K562 (cell line): ENCODE data around the gene BMPER. TPM values are rescaled to one million over a fixed set of nuclear protein-coding genes. Genes with fewer than 3 reads are reported as not detected.

ENCODE experiments used
- ATAC-seq: fragments of 200-7000 bp; cut with Tn5 transposase; 3 replicates; pipeline ENCODE4 v1.9.1; 2020; ENCODE audit warnings: moderate library complexity
- BruUV-seq: library from RNA; stranded (reverse); fragments of 400-500 nt; replicated peaks from 2 replicates; lab custom pipeline; 2021; lab: Mats Ljungman, UMichigan
- CTCF ChIA-PET: fragments of 300-600 bp; formaldehyde crosslinking; extraction: SDS; loops from one replicate; lab custom pipeline; 2021; ENCODE audit warnings: low intra/inter-chr PET ratio; lab: Yijun Ruan, JAX
- POLR2A ChIA-PET: fragments of 300-600, 350-650 bp; sonication (Branson Sonifier 250); formaldehyde crosslinking; extraction: SDS; loops from one replicate; lab custom pipeline; 2021; ENCODE audit warnings: antibody characterized with exemption, inconsistent platforms; lab: Yijun Ruan, JAX
- DNase-seq, 4 experiments: peaks; one replicate each; pipeline versions ENCODE4 v3.0.0 to v3.0.0-alpha.2; 2011 to 2018; ENCODE audit warnings: low spot score in 3 of 4, mixed read lengths in 3 of 4; ENCODE audit errors: extremely low read depth in 1 of 4
- FAIRE-seq: peaks from 2 replicates; lab custom pipeline; 2011; peaks lifted over from hg19 to GRCh38; lab: Jason Lieb, UNC
- H2AFZ ChIP-seq: 2 replicates; pipeline ENCODE4 v1.6.0; 2011; ENCODE audit warnings: low read depth, low read length, control low read depth, inconsistent platforms
- H3K27ac ChIP-seq: fragments of 200-600 bp; 3 replicates; pipeline ENCODE4 v1.8.0; 2011; ENCODE audit warnings: low read depth, mild to moderate bottlenecking, control low read depth, inconsistent platforms, low read length, moderate library complexity, mixed read lengths; ENCODE audit errors: extremely low read depth
- H3K27me3 ChIP-seq, 2 experiments: fragments of 300-600 bp in 1 of 2; 2 replicates in 1 of 2; 3 replicates in 1 of 2; pipeline versions ENCODE4 v1.6.0 to v1.8.0; 2011; ENCODE audit warnings: inconsistent platforms in 2 of 2, low read length in 2 of 2, mild to moderate bottlenecking in 1 of 2, mixed read lengths in 1 of 2, moderate library complexity in 1 of 2; ENCODE audit not compliant: control insufficient read depth in 2 of 2, insufficient read depth in 2 of 2
- H3K36me3 ChIP-seq: fragments of 300-600 bp; 3 replicates; pipeline ENCODE4 v1.8.0; 2011; ENCODE audit warnings: mild to moderate bottlenecking, low read length, inconsistent platforms; ENCODE audit not compliant: control insufficient read depth, insufficient read depth
- H3K4me1 ChIP-seq, 2 experiments: fragments of 200-600 bp in 1 of 2; replicated peaks in 1 of 2; 2 replicates in 1 of 2; 3 replicates in 1 of 2; pipeline versions ENCODE4 v1.5.1 to v1.8.0; 2011; ENCODE audit warnings: inconsistent platforms in 2 of 2, low read length in 2 of 2, mild to moderate bottlenecking in 1 of 2, mixed read lengths in 1 of 2, moderate library complexity in 1 of 2; ENCODE audit not compliant: control insufficient read depth in 2 of 2, insufficient read depth in 2 of 2
- H3K4me2 ChIP-seq: 2 replicates; pipeline ENCODE4 v1.6.1; 2011; ENCODE audit warnings: low read length, control low read depth, inconsistent platforms, mixed read lengths; ENCODE audit not compliant: insufficient read depth
- H3K4me3 ChIP-seq: fragments of 200-600 bp; sonication (generic), shearing (Covaris generic); 2 replicates; pipeline ENCODE4 v1.5.1; 2016; ENCODE audit warnings: control low read depth, inconsistent platforms
- H3K79me2 ChIP-seq: fragments of 200-600 bp; 3 replicates; pipeline ENCODE4 v1.8.0; 2011; ENCODE audit warnings: low read length, inconsistent platforms; ENCODE audit not compliant: control insufficient read depth, insufficient read depth
- H3K9ac ChIP-seq, 2 experiments: 2 replicates each; pipeline versions ENCODE4 v1.6.0 to v1.6.1; 2011; ENCODE audit warnings: low read depth in 2 of 2, low read length in 2 of 2, control low read depth in 1 of 2, inconsistent platforms in 1 of 2, mild to moderate bottlenecking in 1 of 2, mixed read lengths in 1 of 2; ENCODE audit not compliant: insufficient read depth in 1 of 2
- H3K9me1 ChIP-seq: one replicate; pipeline ENCODE4 v1.6.0; 2011; ENCODE audit warnings: inconsistent platforms, mild to moderate bottlenecking, low read length, moderate library complexity; ENCODE audit not compliant: control insufficient read depth, insufficient read depth
- H3K9me3 ChIP-seq: replicated peaks from 2 replicates; pipeline ENCODE4 v1.5.1; 2011; ENCODE audit warnings: low read depth, low read length, inconsistent platforms; ENCODE audit not compliant: control insufficient read depth, insufficient read depth
- H4K20me1 ChIP-seq: replicated peaks from 2 replicates; pipeline ENCODE4 v1.6.1; 2011; ENCODE audit warnings: low read length, inconsistent platforms, mixed read lengths; ENCODE audit not compliant: control insufficient read depth, insufficient read depth
- BDP1 ChIP-seq: IDR thresholded peaks from 3 replicates; pipeline ENCODE4 v1.6.1; 2011; ENCODE audit not compliant: insufficient read length, insufficient read depth
- BRD9 ChIP-seq: fragments of 450-650 bp; IDR thresholded peaks from 2 replicates; pipeline ENCODE4 v1.6.1; 2018; ENCODE audit warnings: low read depth; ENCODE audit not compliant: partially characterized antibody
- ELF4 ChIP-seq: fragments of 450-650 bp; formaldehyde crosslinking; IDR thresholded peaks from 2 replicates; pipeline ENCODE4 v1.4.0; 2022; ENCODE audit warnings: missing genetic modification characterization
- HDAC2 ChIP-seq: fragments of 450-650 bp; IDR thresholded peaks from 2 replicates; pipeline ENCODE4 v1.6.1; 2016; ENCODE audit warnings: mild to moderate bottlenecking
- MEF2D ChIP-seq: conservative IDR thresholded peaks from 2 replicates; pipeline ENCODE4 v1.6.1; 2016; ENCODE audit warnings: low read depth, missing genetic modification characterization, missing compliant biosample characterization
- SMAD3 ChIP-seq: fragments of 450-650 bp; formaldehyde crosslinking; conservative IDR thresholded peaks from 2 replicates; pipeline ENCODE4 v1.4.0; 2020; ENCODE audit warnings: mild to moderate bottlenecking
- ZBED1 ChIP-seq: IDR thresholded peaks from 2 replicates; pipeline ENCODE4 v1.6.1; 2014
- ZNF133 ChIP-seq: fragments of 250-450 bp; sonication (Bioruptor Pico); IDR thresholded peaks from 2 replicates; pipeline ENCODE4 v1.4.0; 2020; ENCODE audit warnings: mild to moderate bottlenecking
- ZNF253 ChIP-seq: fragments of 250-450 bp; sonication (Bioruptor Pico); conservative IDR thresholded peaks from 2 replicates; pipeline ENCODE4 v1.6.1; 2021; ENCODE audit warnings: mild to moderate bottlenecking
- ZNF3 ChIP-seq: fragments of 250-450 bp; sonication (Bioruptor Pico); IDR thresholded peaks from 2 replicates; pipeline ENCODE4 v1.5.0; 2021; ENCODE audit warnings: mild to moderate bottlenecking, moderate library complexity
- WGBS: fragments of 100-300 bp; shearing (Covaris generic); methylation state at CpG from one replicate; pipeline ENCODE4 v1.1.6; 2016; ENCODE audit warnings: low coverage, mixed read lengths; ENCODE audit not compliant: insufficient coverage; ENCODE audit errors: missing lambda C conversion rate; 5-methylcytosine and 5-hydroxymethylcytosine counted together
- in situ Hi-C: fragments of 300-500 bp; cut with MboI; formaldehyde crosslinking; loops from 4 replicates; pipeline ENCODE4 v1.15.0; 2018; ENCODE audit warnings: inconsistent platforms, mixed read lengths
- intact Hi-C: fragments of 100-400 bp; cut with micrococcal nuclease; formaldehyde crosslinking; loops from 2 replicates; pipeline ENCODE4 v1.14.2; 2022
- polyA plus RNA-seq, 8 experiments: library from polyadenylated mRNA; depleted of rRNA in 4 of 8; stranded (reverse) in 5 of 8; unstranded in 3 of 8; fragments of >200 nt; fragmentation: Nextera tagmentation in 2 of 8; fragmentation: Illumina TruSeq in 1 of 8; extraction: Ambion mirVana in 2 of 8; extraction: Trizol in 1 of 8; gene quantifications; 2 replicates each; pipeline versions ENCODE4 v1.2.1 to v1.2.3, GENCODE V29; 2011 to 2014; ENCODE audit warnings: inconsistent platforms in 1 of 8, missing spikeins in 1 of 8
- total RNA-seq, 7 experiments: library from RNA; depleted of rRNA in 6 of 7; stranded (reverse); fragments of >200 nt in 6 of 7; fragmentation: Illumina TruSeq in 2 of 7; extraction: Trizol in 2 of 7; gene quantifications; 2 replicates each; pipeline versions ENCODE4 v1.2.1 to v1.2.3, GENCODE V29; 2011 to 2021; ENCODE audit warnings: low replicate concordance in 1 of 7

BMPER gene
- total and polyA plus RNA-seq, 9 of the 15 experiments (the other 6 are each of a cell fraction or from before 2014, with no cell fraction given): not detected

DNA sequence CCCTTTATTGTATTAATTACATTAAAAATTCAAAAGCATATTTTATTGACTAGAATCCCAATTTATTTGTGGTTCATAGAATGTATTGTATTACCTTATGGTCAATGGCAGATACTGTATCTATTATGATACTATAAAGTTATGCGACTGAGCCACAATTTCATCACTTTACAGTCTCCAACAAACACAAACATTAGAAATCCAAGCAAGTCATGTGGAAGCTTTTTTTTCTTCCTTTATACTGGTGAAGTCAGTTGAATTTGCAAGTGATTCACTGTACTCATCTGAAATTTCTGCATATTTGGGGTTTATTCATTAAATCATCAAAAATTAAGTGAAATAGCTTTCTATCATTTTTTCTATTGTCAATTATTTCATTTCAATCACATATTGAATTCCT is 54.3 kb downstream of the BMPER start:
- Histone ChIP-seq H3K4me2 (no peak overlapping the region), H4K20me1 (no peaks in the 10 kb centered on the region), H3K79me2 (no peaks in the 10 kb centered on the region), H3K4me3 (no peak overlapping the region), H3K9ac (no peak overlapping the region), H3K9me3 (no peaks in the 10 kb centered on the region), H3K9me1 (no peaks in the 10 kb centered on the region), H3K36me3 (no peaks in the 10 kb centered on the region), H2AFZ (no peak overlapping the region), H3K27ac (no peak overlapping the region), H3K27me3 (no peaks in the 10 kb centered on the region), H3K4me1 (no peaks in the 10 kb centered on the region)
- TF ChIP-seq MEF2D (tag) (no peak), BDP1 (no peak), ZNF133 (CRISPR knock-in tag) (no peak), ZNF253 (CRISPR knock-in tag) (no peak), BRD9 (no peak), SMAD3 (CRISPR knock-in tag) (no peak), ZBED1 (no peak), HDAC2 (no peak), ELF4 (no peak), ZNF3 (no peak)
- FAIRE-seq (no peak), DNase-seq (no peak), ATAC-seq (no peak)
- BruUV-seq: no TSS peak
- POLR2A ChIA-PET: no interaction called here
- CTCF ChIA-PET: interaction anchor here (0.6 kb wide), 1 partner anchor 16 kb away, joined by 3 read pairs; no protein-coding TSS in a partner anchor
- in situ Hi-C loops (no loop called here), intact Hi-C loops (no loop called here)
- WGBS: 0% methylated on average over 1 of the region's 1 CpG
